GM12875 (cell line): ENCODE measurements around the gene TSC22D2.

ENCODE experiments used
- H3K4me3 ChIP-seq: one replicate; pipeline ENCODE4 v1.5.1; 2011; ENCODE audit warnings: low read depth, low read length, control low read depth
- CTCF ChIP-seq: IDR thresholded peaks from 2 replicates; pipeline ENCODE4 v1.5.1; 2011; ENCODE audit warnings: low read depth, mild to moderate bottlenecking, control low read depth, inconsistent platforms, low read length, moderate library complexity, borderline replicate concordance; ENCODE audit not compliant: insufficient read depth

Gene TSC22D2

GRCh38 chr3:150480877-150481276 lies 72.8 kb downstream of the TSC22D2 start:
- no peak for TF ChIP-seq CTCF
- H3K4me3 ChIP-seq: no peak overlapping the region

- no peak overlapping the region for H3K4me3 ChIP-seq
- no peak for TF ChIP-seq CTCF
These were observed 75.1 kb downstream of the TSC22D2 start for GRCh38 chr3:150483226-150483625.

GRCh38 chr3:150484410-150484809 lies 76.3 kb downstream of the TSC22D2 start:
- H3K4me3 ChIP-seq: no peak overlapping the region
- TF ChIP-seq CTCF: no peak

- no peak for TF ChIP-seq CTCF
- H3K4me3 ChIP-seq: no peak overlapping the region
These were observed 80.8 kb downstream of the TSC22D2 start for GRCh38 chr3:150488867-150489266.

- TF ChIP-seq CTCF: no peak
- no peak overlapping the region for H3K4me3 ChIP-seq
These were observed 82.3 kb downstream of the TSC22D2 start for GRCh38 chr3:150490277-150490986.

GRCh38 chr3:150494411-150494977 lies 86.4 kb downstream of the TSC22D2 start:
- TF ChIP-seq CTCF: no peak
- no peak overlapping the region for H3K4me3 ChIP-seq

- TF ChIP-seq CTCF: no peak
These were observed 87.1 kb downstream of the TSC22D2 start for GRCh38 chr3:150495149-150495548.

More at GRCh38 chr3:150495149-150495548, 87.1 kb downstream of the TSC22D2 start:
- no peak overlapping the region for H3K4me3 ChIP-seq
